Activated T-helper 1 cell treated with Interleukin-2 at 50 U/mL for 16 hours (primary cell): Measurements from ENCODE around the gene DTX3L.
A peak's percentile ranks its signal among the peaks of the same experiment; 100 is the strongest.

Experiments used
- DNase-seq: peaks from one replicate; pipeline ENCODE4 v3.0.0-alpha.2; 2020; ENCODE audit warnings: low read depth

DTX3L gene

DNA sequence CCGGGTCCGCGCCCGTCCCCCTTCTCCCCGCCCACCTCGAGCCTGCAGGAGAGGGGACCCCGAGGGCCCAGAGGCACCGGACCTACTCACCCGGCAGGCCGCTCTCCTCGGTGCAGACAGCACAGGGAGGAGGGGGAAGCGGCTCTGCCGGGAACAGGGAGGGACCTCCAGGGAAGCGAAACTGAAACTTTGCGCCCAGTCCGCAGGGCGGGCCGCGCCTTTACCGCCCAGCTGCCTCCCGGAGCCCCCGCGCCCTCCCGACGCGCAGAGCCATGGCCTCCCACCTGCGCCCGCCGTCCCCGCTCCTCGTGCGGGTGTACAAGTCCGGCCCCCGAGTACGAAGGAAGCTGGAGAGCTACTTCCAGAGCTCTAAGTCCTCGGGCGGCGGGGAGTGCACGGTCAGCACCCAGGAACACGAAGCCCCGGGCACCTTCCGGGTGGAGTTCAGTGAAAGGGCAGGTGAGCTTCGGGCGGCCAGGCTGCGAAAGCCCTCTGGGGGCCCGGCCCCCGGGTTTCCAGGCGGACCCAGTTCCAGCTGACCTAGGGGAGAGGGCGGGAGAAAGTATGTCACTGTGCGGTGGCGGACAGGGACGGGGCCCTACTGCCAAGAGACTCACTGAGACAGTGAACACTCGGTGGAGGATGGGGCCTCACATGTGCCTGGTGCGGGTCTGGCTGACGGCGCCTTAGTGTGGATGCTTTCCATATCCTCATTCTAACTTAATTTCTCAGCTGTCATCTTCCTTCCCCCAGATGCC is at the start of gene DTX3L, which contains the start of gene PARP9:
Gene DTX3L (plus strand): TSS at position 184 of the 758 bp plus-strand sequence. CDS start 89 bp downstream, at position 273.
Gene PARP9 (minus strand): TSS at position 146 of the 758 bp plus-strand sequence. CDS start 4,680 bp downstream, outside the sequence.
- peak; percentile 59 for DNase-seq

DNA sequence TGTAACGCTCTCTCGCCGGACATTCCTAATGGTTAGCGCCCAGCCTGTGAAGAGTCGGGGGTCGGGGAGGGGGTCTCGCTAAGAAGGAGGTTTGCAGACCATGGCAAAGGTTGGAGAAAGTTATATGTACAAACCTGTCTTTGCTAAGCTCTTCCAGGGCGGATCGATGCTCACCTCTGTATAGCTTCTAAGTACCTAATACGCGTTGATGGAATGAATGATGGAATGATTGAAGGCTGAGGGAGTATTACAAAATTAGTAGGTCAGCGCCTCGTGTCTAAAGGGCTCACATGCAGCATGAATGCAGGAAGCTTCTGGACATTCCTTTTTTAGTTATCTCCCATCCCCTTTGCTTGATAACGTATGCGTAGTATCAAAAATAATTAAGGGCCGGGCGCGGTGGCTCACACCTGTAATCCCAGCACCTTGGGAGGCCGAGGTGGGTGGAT is 49.1 kb upstream of the DTX3L start:
- DNase-seq = no peak

DNA sequence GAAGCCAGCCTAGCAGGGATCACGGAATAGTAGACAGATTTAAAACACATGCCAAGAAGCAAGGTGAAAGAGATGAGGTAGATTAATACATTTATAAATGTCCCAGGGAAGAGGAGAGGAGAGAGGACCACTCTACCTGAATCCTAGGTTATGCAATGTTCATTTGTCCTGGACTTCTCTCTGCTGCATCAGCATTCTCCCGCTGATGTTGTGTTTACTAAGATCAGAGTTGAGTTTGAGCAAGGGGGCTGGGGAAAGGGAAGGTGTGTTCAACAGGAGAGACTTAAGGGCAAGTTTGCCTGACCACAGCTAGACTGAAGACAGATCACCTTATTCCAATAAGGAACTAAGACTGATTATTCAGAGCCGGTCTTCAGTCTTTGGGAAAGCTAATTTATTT is 48.3 kb upstream of the DTX3L start:
- DNase-seq = no peak

DNA sequence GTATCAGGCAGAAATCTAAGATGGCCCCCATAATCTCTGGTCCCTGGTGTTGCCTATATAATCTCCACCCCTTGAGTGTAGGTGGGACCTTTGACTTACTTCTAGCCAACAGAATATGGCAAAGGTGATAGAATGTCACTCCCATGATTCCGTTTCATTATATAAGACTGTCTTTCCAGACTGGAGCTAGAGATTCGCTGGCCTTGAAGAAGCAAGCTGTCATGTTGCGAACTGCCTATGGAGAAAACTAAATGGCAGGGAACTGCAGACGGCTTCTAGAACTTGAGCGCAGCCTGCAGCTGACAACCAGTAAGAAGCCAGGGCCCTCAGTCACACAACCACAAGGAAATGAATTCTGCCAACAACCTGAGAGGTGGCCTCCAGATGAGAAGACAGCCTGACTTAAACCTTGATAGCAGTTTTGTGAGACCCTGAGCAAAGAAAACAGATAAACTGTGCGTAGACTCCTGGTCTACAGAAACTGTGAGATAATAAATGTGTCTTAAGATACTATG is 47.2 kb upstream of the DTX3L start:
- no peak for DNase-seq

DNA sequence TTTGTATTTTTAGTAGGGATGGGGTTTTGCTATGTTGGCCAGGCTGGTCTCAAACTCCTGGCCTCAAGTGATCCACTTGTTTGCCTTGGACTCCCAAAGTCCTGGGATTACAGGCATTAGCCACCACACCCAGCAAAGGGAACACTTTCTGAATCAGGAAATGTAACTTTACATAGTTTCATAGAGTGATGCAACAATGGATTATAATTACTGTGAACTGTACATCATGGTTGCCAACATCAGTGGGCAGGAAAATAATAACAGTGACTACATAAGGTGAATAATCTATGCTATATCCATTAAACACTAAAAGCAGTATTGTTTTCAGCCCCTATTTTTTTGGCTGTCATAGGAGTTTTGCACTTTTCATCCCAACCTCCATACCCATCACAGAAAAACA is 44.4 kb upstream of the DTX3L start:
- DNase-seq = no peak

DNA sequence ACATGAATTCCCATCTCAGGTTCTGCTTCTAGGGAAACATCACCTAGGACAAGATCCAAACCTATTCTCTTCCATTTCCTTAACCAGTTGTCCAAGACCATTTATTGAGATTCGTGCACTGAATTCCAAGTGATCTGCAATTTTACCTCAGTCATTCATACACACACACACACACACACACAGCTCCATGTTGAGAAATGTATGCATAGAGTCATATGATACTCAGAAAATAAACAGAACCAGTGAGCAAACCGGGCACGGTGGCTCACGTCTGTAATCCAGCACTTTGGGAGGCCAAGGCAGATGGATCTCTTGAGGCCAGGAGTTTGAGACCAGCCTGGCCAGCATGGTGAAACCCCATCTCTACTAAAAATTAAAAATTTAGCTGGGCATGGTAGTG is 43.3 kb upstream of the DTX3L start:
- DNase-seq = no peak

DNA sequence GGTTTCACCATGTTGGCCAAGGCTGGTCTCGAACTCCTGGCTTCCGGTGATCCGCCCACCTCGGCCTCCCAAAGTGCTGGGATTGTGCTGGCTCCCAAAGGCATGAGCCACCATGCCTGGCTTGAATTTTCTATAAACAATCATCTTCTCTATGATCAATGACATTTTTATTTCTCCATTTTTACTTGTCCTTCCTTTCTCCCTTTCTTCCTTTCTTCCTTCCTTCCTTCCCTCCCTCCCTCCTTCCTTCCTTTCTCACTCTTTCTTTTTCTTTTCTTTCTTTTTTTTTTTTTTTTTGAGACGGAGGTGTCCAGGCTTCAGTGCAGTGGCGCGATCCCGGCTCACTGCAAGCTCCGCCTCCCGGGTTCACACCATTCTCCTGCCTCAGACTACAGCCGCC is 40.8 kb upstream of the DTX3L start:
- no peak for DNase-seq

DNA sequence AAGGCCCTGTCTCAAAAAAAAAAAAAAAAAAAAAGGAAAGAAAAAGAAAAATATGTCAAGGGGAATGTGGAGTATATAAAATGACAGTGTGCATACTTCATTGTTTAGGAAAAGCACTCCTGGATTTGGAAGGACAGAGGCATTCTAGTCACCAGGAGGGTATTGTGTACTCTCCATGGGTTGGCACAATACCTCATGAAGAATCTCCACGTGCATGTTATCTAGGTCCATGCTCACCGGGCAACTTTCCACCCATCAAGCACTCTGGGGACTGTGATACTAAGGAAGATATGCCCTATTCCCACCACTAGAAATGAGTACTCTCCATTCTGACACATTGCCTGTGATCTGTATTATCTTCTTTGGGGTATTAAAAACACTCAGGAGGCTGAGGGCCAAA is 34.0 kb upstream of the DTX3L start:
- no peak for DNase-seq

DNA sequence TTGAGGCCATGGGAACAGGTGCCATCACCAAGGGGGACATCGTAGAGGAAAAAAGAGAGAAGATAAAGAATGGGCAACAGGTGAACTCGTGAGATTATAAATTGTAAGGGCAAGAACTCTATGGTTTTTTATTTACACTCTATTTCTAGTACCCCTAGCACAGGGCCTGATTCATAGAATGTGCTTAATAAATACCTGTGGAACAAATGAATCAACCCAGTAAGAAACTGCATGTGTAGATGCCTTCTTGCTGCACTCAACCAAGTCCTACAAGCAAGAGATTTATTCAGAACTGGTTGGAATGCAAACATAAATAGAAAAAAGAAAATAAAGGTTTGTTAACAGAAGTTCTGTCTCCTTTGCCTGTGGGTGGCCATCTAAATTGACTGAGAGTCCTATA is 30.7 kb upstream of the DTX3L start:
- no peak for DNase-seq

DNA sequence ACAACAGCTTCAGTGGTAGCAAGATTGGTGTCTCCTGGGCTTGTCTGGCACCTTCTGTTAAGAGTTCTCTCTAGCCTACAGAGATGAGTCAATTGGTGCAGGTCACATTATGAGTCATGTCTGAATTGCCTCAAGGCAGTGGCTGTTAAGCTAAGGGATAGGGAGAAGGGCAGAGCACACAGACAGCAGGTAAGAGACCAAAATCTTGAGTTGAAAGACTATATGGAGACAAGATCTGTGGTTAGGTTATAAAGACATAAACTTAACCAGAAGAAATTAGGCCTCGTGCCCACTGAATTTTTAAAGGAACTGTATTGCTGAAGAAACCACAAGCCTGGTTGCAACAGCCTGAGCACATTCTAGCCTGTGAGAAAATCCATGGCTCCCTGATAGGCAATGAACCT is 30.2 kb upstream of the DTX3L start:
- DNase-seq = no peak

DNA sequence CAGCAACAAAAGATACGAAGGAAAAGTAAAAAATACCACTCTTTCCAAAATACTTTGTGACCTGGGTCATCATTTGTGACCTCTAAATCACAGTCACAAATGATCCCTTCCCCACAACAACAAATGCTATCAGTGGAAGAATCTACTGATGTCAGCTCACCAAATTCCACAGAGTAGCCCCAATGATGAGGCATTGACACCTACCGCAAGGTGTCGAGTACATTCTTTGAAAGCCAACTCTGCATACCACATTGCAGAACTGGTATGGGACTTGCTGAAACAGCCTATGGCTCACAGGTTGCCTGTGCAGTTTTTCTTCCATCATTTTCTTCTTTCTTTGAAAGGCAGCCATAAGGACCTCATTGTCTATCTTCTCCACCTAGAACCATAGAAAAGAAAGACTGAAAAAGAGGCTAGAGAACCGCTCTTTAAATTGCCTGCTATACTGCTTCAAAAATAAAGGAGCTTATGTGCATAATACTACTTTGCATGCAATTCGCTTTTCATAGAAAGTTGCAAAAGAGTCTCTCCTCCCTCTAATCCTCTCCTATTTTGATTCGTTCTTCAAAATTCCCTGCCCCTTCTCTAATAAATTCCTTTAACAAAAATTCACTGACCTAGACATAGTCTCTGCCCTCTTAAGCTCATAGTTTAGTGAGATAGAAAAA is 28.0 kb upstream of the DTX3L start:
- no peak for DNase-seq

DNA sequence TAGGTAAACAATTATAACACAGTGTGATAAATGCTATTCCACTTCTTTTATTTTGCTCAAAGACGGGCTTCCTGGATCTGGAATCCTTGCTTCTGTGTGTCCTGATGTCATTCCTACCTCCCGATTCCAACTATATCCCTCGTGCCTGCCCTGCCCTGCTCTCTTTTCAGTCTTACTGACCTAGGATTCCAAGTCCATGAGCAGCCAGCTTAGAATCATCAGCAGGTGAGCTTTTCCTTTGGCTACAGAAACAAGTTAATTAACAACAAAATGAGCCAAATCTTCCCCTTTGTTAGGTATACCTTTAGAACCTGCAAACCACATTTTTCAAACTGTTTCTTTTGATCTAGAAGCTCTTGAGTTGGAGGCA is 27.5 kb upstream of the DTX3L start:
- no peak for DNase-seq

DNA sequence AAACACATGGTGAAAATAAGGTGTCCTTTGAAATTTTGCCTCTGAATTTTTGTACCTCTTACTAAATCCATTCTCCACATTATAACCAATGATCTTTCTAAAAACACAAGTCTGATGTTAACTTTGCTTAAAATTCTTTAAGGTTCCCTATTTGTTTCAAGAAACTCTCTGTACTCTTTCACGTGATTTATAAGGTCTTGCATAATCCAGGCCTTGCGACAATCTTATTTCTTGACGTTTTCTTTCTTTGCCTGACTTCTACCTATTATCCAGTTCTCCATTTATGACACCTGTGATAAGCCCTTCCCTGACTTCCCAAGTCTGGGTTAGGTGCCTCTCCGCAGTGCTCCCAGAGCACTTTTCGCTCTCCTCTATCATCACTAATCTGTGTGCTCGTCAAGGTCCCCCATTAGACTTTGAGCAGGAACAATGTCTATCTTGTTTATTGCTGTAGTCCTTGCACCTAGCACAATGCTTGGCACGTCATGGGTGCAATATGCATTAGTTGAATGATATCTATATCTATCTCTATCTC is 25.1 kb upstream of the DTX3L start:
- no peak for DNase-seq

DNA sequence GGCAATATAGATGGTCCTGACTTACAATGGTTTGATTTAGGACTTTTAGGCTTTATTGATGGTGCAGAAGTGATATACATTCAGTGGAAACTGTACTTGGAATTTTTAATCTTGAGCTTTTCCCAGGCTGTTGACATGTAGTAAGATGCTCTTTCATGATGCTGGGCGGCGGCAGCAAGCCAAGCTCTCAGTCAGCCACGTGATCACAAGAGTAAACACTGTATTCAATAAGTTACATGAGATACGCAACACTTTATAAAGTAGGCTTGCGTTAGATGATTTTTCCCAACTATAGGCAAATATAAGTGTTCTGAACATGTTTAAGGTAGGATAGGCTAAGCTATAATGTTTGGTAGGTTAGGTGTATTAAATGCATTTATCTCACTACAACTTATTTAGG is 18.0 kb upstream of the DTX3L start:
- DNase-seq = no peak

DNA sequence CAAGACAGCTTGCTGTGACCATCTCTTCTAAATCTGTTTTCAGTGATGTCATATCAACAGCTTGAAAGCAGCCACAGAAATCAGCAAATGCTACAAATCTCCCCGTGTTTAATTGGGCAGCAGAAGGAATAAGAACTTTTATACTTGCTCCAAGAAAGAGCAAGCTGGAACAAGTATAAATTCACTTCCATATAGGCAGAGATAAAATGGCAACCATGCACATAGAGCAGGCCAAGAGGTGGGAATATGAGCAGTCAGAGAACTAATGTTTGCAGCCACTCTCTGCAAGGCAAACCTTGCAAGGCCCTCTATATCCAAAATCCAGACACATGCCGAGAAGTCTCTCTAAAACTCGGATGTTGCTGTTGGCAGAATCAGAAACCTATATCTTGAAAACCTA is 16.1 kb upstream of the DTX3L start:
- DNase-seq = no peak

DNA sequence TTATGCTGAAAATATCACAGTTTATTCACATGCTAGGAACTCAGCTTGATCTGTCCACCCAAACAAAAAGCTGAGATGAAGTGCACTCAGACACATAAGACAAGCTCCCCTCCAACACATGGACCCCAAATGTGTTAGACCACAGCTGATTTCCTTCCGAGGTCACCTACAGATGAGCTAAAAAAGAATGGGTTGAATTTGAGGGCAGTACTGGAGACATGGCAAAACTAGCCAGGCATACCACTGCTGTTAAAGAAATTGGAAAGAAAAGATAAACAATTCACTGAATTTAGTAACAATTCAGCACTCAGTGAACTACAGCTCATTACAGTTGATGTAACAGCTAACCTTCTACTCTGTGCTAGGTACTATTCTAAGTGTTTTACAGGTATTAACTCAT is 15.5 kb upstream of the DTX3L start:
- DNase-seq = no peak

DNA sequence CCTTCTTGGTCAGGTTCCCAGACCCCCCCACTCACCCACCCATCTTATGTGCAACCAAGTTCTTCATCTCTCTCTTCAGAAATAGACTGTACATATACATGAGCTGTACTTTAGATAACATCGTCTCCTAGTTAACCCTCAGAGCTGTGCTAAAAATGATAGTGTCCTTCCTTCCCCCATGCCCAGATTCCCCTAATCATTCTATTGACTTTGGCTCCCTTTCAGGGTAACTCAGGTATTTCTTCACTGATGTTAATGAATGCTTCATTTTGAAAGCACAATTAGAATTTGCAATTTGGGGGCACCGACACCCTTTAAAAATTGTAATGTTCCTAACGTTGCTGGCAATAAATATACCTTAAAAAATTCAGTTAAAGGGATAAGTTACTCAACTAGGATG is 11.0 kb upstream of the DTX3L start:
- DNase-seq = no peak

DNA sequence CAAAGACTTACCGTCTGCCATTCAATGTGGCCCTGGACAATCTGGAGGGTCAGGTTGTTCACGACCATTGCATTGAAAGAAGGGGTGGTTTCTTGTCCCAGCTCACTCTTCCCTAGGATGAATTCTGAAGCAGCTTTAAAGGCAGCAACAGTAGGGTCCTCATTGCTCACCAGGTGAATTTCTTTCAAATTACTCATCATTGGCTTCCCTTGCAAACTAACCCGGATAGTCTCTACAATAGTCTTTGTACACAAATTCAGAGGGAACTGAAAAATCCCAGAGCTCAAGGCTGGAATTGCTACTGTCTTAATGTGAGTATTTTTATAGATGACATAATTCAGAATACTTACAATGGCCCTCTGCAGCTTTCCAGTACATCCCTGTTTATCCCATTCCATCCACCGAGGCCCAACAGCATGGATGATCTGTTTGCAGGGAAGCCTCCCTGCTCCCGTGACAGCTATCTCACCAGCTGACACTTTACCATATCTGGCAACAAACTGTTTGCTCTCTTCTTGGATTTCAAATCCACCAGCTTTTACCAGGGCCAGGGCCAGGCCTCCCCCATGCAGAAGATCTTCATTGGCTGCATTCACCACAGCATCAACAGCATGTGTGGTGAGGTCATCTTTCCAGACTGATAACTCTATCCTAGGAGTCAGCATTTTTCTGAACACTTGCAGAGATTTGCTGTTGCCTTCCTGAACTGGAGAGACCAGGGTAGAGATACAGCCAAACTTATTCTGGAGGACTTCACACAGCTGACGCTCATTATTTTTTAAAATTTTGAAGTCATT is 8.7 kb upstream of the DTX3L start:
- no peak for DNase-seq

DNA sequence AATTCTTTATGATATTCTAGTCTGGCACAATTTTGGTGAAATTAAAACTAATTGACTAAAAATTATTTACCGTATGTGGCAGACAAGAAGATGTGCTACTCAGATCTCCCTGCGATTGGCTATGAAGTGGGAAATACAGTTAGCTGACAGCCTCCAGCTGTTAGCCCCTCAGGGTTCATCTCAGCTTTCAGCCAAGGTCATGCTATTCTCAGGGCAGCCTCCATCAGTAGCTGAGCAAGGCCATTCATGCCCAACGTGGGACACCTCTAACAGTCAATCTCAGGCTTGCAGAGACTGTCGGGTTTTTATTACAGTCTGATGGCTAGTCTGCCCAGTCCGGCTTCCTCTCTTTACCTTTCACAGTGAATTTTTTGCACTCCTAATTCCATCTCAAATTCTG is 6.8 kb upstream of the DTX3L start:
- DNase-seq = no peak

DNA sequence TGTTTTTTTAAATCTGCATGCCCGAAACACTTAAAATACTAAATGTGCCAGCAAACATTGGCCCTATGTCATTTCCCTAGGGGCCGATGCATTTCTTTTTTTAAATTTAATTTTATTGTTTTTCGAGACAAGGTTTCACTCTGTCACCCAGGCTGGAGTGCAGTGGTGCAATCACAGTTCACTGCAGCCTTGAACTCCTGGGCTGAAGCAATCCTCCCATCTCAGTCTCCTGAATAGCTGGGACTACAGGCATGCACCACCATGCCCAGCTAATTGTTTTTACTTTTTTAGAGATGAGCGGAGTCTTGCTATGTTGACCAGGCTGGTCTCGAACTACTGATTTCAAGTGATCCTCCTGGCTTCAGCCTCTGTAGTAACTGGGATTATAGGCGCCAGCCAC is 5.5 kb upstream of the DTX3L start:
- DNase-seq = no peak

DNA sequence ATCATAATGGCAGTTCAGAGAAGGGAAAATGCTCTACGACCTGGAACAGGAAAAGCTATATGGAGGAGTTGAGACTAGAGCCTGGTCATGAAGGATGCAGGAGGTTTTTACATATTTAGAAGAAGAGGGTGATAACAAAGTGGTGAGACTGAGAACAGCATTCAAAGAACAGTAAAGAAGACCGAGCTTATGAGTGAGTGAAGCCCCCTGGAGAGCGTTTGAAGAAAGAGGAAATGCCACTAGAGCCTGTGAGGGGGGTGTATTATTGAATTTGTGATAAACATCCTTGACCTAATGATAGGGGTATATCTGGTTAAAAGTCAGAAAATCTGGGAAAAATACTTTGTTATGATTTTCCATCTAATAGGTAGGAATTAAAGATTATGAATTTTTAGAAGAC is 4.2 kb upstream of the DTX3L start:
- DNase-seq = no peak

DNA sequence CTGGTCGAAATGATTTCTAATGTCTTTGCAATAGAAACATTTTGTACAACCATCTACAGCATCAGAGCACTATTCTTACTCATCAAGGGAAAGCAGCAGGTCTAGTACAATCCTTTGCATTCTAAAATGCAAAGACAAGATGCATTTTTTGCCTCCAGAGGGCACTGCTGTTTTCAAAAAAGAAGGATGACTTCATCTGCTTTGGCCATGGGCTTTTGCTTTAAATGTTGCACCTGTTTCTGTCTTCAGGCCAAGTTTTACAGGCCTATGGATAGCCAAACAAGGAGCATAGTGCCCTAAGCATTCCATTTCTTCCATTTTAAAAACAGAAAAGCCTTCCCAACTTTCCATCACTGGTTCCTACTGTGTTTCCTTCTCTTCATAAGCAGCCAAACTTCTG is 3.5 kb upstream of the DTX3L start:
- peak; percentile 15 for DNase-seq
